Breast epithelium (tissue), 3 donors: ENCODE results near the gene PMM2.

Experiments
- POLR2A ChIP-seq: fragments of 450-650 bp; IDR thresholded peaks from one replicate; pipeline ENCODE4 v1.6.1; 2016; ENCODE audit warnings: antibody characterized with exemption, mild to moderate bottlenecking, moderate library complexity
- TF ChIP-seq, protein P1 (sequence below), 3 donors: fragments of 450-650 bp; IDR thresholded peaks; one replicate each; pipeline ENCODE4 v1.5.1; 2016 to 2017; ENCODE audit warnings: antibody characterized with exemption in 3 of 3, mild to moderate bottlenecking in 3 of 3, moderate library complexity in 3 of 3

DNA sequence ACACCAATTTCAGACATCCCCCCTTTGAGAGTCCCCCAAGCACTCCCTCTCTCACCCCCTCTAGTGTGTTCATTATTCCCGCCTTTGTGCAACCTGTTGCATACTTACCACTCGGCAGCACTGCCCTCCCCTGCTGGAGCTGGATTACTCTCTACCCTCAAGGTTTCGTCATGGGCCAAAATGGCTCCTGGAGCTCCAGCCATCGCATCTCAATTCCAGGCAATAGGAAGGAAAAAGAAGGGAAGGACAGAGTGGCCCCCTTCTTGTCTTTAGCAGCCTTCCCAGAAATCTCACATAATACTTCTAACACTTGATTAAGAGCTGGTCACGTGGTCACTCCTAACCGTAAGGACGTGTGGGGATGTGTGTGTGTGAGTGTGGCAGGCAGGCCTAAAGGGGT is 20.4 kb upstream of the PMM2 start:
- TF ChIP-seq, protein P1, sequence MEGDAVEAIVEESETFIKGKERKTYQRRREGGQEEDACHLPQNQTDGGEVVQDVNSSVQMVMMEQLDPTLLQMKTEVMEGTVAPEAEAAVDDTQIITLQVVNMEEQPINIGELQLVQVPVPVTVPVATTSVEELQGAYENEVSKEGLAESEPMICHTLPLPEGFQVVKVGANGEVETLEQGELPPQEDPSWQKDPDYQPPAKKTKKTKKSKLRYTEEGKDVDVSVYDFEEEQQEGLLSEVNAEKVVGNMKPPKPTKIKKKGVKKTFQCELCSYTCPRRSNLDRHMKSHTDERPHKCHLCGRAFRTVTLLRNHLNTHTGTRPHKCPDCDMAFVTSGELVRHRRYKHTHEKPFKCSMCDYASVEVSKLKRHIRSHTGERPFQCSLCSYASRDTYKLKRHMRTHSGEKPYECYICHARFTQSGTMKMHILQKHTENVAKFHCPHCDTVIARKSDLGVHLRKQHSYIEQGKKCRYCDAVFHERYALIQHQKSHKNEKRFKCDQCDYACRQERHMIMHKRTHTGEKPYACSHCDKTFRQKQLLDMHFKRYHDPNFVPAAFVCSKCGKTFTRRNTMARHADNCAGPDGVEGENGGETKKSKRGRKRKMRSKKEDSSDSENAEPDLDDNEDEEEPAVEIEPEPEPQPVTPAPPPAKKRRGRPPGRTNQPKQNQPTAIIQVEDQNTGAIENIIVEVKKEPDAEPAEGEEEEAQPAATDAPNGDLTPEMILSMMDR (IDR thresholded peaks at IDR 0.05): no peak
- no peak for TF ChIP-seq POLR2A
